HS-27A (cell line): ENCODE measurements around the gene RRP1.
A peak's percentile ranks its signal among the peaks of the same experiment; 100 is the strongest.

Experiments used
- DNase-seq: peaks from one replicate; pipeline ENCODE4 v3.0.0-alpha.2; 2012; ENCODE audit warnings: low read depth, missing footprints

RRP1 gene

DNA sequence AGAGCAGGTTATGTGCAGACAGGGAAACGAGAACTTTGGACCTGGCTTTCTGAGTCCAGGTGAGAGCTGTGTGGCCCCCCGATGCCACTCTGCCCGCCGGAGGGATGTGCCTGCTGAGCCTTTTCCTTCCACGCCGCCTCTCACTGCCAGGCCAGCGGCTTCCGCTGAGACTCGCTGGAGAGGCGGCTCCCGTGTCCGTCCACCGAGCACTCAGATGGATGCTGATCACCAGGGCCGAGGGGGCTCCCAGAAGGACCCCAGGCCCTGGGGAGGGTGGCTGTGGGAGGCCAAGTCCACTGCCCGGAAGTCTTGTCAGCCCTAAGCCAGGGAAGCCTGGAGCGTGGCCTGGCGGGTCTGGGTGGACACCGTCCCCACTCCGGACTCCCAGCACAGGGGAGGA lies 29.7 kb upstream of the RRP1 start:
- no peak for DNase-seq

DNA sequence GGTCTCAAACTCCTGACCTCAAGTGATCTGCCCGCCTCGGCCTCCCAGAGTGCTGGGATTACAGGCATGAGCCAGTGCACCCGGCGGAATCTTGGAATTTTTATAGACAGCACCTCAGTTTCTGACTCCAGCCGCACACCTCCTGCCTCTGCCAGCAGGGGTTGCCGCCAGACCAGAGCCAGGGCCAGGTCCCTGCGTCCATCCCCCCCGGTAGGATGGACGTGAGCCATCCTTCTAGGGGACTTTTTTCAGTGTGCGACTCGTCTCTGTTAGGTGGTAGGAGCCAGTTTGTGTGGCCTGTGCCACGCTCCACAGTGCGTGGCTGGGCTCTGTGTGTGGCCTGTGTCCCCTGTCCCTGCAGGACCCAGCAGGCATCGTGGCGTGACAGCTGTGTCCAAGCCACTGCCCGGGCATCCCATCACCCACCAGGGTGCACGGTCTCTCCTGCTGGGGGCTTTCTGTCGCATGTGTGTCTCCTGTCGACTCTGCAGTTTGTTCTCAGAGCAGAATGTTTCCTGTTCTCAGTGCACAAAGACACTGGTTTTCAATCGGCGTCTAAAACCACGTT lies 28.9 kb upstream of the RRP1 start:
- no peak for DNase-seq

GRCh38 chr21:43761886-43762285 lies 27.5 kb upstream of the RRP1 start:
- no peak for DNase-seq

DNA sequence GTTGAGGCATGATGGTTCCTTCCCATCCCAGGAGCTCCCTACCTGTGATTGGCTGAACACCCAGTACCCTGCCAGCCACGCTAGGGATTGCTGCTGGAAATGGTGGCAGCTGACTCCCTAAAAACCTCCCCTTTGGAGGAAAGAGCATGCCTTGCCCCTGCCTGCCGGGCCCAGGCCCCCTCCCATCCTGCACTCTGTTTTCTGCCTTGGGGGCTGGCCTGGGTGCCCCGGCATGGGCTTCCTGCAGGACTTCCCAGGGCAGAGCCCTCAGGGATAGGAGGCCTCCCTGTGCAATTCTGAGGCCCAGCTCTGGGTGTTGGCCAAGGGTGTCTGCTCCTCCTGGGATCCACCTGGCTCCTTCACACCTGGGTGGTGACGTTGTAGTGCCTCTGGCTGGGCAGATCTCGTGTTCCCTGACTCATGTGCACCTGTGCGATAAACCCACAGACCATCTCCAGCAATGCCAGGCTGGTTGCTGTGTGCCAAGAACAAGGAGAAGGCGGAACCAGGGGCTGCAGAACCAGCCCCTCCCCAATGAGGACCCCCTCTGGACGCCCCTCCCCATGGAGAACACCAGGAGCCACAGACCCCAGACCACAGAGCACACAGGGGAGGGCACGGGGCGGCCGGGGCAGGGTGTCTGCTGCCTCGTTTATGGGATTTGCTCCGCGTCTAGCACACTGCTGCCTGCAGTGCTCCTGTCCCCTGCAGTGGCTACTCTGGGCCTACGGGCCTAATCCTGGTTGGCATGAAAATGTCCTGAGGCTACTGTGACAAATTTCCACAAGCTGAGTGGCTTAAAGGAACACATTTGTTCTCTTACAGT lies 26.9 kb upstream of the RRP1 start:
- no peak for DNase-seq

GRCh38 chr21:43763901-43764523 lies 25.4 kb upstream of the RRP1 start:
- no peak for DNase-seq

GRCh38 chr21:43764576-43765495 lies 24.5 kb upstream of the RRP1 start:
- DNase-seq = no peak

- DNase-seq = no peak
These were observed 22.5 kb upstream of the RRP1 start for GRCh38 chr21:43766734-43767497.

- DNase-seq = no peak
These were observed 21.8 kb upstream of the RRP1 start for GRCh38 chr21:43767498-43767983.

DNA sequence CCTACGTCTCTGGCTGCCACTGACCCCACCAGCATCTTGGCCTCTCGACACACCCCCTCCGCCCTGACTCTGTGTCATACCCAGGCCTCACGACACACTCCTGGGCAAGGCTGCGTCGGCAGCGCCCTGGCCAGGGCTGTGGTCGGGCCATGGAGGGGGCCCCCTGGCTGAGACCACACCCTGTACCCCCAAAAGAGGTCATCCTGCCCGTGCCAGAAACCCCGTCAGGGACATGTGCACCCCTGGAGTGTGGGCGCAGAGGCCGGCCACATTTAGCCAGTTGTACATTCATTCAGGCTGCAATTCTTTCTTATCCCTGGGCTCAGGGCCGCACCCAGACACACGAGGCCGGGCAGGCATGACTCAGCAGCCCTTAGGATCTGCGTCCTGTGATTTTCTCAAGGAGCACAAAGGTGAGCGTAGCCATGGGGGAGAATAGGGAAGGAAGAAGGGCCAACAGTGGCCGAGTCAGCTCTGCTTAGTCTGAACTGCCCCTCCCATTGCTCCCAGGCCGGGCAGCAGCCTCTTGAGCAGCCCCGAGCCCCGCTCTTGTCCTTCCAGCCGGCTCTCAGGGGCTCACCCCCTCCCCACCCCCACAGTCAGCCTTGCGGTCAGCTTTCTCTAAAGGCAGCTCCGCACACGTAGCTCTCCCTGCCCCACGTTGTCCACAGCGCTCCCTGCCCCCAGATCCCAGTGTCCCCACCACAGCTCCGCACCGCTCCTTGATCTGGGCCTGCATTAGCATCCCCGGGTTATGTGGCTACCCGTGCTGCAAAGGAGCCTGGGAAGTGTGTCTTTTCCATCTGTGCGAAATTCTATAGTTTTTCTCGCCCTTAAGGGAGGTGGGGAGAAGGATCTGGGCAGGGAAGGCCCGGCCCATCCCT lies 21.2 kb upstream of the RRP1 start:
- no peak for DNase-seq

DNA sequence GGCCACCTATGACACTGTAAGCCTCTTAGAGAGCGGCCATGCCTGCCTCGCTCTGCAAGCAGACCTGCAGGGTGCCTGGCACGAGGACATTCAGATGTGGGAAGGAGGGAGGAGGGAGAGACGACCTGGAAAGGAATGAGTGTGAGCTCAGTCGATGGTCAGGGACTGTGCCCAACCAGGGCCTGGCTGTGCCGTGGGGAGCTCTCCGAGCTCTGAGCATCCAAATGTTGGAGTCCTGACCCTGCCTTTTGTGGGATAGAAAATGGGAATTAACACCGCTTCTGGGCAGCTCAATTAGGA lies 20.6 kb upstream of the RRP1 start:
- no peak for DNase-seq

DNA sequence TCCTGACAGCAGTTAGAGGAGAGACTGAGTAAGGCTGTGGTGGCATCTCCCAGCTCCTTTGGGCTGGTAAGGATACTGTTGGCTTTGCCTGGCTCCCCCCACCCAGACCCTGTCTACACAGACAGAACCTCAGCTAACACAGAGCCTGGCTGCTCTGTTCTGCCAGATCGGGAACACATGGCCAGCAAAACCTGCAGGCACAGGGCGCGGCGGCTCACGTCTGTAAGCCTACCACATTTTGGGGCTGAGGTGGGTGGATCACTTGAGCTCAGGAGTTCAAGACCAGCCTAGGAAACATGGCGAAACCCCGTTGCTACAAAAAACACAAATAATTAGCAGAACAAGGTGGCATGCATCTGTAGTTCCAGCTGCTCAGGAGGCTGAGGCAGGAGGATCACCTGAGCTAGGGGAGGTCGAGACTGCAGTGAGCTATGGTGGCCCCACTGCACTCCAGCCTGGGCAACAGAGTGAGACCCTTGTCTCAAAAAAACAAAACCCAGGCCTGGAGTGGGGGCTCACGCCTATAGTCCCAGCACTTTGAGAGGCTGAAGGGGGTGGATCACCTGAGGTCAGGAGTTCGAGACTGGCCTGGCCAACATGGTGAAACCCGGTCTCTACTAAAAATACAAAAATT lies 19.9 kb upstream of the RRP1 start:
- no peak for DNase-seq

GRCh38 chr21:43770066-43770655 lies 19.2 kb upstream of the RRP1 start:
- no peak for DNase-seq

DNA sequence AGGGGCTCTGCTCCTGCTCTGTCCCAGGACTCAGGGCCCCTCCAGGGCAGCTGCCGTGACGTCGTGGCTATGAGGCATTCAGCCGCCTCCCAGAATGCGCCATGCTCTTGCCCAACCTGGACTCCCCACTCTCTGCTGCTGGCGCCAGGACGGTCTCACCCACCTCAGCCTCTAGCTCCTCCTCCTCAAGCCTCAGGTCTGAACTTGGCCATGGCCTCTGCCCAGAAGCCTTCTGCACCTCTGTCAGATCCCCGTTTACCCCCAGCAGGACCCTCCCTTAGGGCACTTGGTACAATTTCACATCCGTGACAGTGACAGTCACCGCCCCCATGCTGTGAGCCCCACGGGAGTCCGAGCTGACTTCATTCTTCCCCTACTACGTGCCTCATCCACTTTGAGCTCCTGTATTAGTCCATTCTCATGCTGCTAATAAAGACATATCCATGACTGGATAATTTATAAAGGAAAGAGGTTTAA lies 18.1 kb upstream of the RRP1 start:
- DNase-seq = no peak

DNA sequence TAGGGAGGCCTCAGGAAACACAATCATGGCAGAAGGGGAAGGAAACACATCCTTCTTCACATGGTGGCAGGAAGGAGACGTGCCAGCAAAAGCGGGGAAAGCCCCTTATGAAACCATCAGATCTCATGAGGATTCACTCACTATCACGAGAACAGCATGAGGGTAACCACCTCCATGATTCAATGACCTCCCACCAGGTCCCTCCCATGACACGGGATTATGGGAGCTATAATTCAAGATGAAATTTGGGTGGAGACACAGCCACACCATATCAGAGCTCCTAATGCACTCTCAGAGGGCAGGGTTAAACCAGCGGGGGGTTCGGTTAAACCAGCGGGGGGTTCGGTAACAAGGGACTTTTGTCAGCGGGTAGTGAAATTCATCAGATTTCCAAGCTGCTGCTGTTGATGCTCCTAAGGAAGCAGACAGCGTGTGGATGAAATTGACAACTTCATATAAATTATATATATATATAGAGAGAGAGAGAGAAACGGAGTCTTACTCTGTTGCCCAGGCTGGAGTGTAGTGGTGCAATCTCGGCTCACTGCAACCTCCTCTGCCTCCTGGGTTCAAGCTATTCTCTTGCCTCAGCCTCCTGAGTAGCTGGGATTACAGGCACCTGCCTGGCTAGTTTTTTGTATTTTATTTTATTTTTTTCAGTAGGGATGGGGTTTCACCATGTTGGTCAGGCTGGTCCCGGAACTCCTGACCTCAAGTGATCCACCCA lies 17.5 kb upstream of the RRP1 start:
- no peak for DNase-seq

DNA sequence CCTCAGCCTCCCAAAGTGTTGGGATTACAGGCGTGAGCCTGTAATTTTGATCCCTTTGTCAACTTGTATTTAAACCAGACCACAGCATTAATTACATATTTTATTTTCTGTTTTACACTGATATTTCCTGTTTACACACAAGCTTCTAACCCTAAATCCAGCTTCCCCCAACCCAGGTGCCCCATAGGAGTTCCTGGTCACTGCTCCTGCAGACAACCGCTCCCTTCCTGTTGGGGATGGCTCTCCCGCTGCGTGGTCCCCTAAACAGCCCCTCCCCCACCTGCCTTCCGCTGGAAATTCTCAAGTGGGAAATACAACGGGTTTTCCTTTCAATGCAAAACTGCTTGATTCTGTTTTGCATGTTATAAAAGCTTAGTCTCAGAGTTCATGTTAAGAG lies 17.0 kb upstream of the RRP1 start:
- DNase-seq = no peak

DNA sequence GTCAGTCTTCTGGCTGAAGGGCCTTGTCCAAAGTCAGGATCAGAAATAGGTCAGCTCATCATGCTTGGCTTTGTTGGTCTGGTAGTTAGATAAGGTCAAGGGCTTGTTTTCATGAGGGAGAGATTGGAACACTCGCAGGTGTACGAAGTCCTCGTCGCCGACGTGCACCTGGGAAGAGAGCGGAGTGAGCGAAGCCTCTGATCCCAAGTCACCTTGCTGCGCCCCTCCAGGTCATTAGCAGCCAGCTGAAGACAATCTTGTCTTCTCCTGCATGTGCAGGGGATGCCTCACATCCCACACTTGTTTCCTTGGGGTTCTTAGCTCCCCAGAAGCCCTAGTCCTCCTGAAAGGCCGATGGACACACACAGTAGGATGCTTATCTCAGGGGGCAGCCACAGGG lies 15.2 kb upstream of the RRP1 start:
- no peak for DNase-seq

DNA sequence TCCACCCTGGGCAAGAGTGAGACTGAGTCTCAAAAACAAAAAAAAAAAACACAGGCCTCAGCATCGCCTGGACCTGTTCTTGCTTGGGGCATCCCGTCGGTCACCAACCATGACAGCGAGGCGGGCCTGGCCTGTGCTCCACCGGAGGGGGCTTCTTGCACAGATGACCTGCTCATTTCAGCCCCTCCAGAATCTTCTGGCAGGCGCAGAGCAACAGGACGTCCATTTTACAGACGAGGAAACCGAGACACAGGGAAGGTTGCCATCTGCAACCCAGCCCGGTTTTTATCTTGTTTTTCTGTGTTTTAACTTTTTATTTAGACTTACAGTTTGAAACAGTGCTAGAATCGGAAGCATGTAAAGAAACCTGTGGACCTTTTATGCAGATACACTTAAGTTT lies 14.2 kb upstream of the RRP1 start:
- no peak for DNase-seq

DNA sequence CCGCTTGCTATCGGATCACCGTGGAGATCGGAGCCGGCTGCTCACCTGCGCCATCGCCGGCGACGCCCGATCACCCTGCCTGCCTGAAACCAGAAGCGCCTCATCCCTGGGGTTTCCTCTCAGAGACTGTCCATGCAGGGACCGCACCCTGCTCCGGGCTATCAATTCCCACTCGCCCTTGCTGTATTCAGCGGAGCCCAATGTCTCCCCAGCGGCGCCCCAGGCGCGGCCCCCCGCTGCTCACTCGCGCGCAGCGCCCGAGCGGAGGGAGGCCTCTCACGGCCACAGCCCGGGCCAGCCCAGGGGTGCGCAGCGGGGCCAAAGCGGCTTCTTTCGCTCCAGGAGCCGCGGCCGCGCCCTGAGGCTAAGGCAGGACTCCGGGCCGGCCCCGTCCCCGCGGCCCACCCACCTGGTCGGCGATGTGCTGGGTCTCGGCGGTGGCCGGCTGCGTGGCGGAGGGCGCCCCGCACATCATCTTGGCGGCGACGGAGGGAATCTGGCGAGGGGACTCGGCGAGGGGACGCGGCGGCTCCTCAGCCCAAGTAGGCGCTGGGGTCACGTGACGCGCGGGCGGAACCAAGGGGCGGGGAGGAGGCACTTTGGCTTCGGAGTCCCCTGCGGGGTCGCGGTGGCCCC lies 13.5 kb upstream of the RRP1 start, which contains the start of gene CSTB:
Gene CSTB, minus strand, starts transcription at position 514 of the 636 bp plus-strand sequence. Its CDS starts 39 bp downstream, at position 475.
- DNase-seq = peak; percentile 40
